OCI-LY3 (cell line): ENCODE results near the gene DTHD1.
A peak's percentile ranks its signal among the peaks of the same experiment; 100 is the strongest.

Source experiments
- H2AFZ ChIP-seq: fragments of 200-600, 300-600 bp; shearing (Covaris generic); 2 replicates; pipeline ENCODE4 v1.6.0; 2014; ENCODE audit warnings: antibody characterized with exemption, low read depth, low read length
- H3K27ac ChIP-seq: fragments of 200-600, 300-600 bp; sonication (generic); 2 replicates; pipeline ENCODE4 v1.5.1; 2014; ENCODE audit warnings: mild to moderate bottlenecking, low read length, moderate library complexity, mixed read lengths
- H3K27me3 ChIP-seq: fragments of 200-600, 300-600 bp; sonication (generic); 2 replicates; pipeline ENCODE4 v1.6.1; 2014; ENCODE audit warnings: low read depth, low read length, mixed read lengths
- H3K36me3 ChIP-seq: fragments of 200-600, 300-600 bp; sonication (generic); replicated peaks from 2 replicates; pipeline ENCODE3; 2014; ENCODE audit warnings: low read depth, low read length, mixed read lengths
- H3K4me1 ChIP-seq: fragments of 300-600, 200-600 bp; sonication (generic); 2 replicates; pipeline ENCODE4 v1.6.1; 2014; ENCODE audit warnings: low read length, mixed read lengths
- H3K4me2 ChIP-seq: fragments of 200-600, 300-600 bp; sonication (generic); 2 replicates; pipeline ENCODE4 v1.6.1; 2014; ENCODE audit warnings: low read length, mixed read lengths
- H3K4me3 ChIP-seq: fragments of 300-600, 200-600 bp; sonication (generic); 2 replicates; pipeline ENCODE4 v1.5.1; 2014; ENCODE audit warnings: antibody characterized with exemption, mild to moderate bottlenecking, low read length, moderate library complexity
- H3K79me2 ChIP-seq: fragments of 300-600, 200-600 bp; shearing (Covaris generic); 2 replicates; pipeline ENCODE4 v1.6.1; 2014; ENCODE audit warnings: mild to moderate bottlenecking, low read length, mixed read lengths
- H3K9ac ChIP-seq: fragments of 300-600, 200-600 bp; shearing (Covaris generic); 2 replicates; pipeline ENCODE4 v1.6.0; 2014; ENCODE audit warnings: mild to moderate bottlenecking, low read length, moderate library complexity
- H3K9me3 ChIP-seq: fragments of 200-600, 300-600 bp; shearing (Covaris generic); 2 replicates; pipeline ENCODE4 v1.6.1; 2014; ENCODE audit warnings: low read length, mixed read lengths; ENCODE audit not compliant: insufficient read depth
- H4K20me1 ChIP-seq: fragments of 200-600, 300-600 bp; sonication (generic); 2 replicates; pipeline ENCODE4 v1.6.1; 2016; ENCODE audit warnings: low read length, mixed read lengths; ENCODE audit not compliant: insufficient read depth
- CTCF ChIP-seq: fragments of 200-600, 300-600 bp; sonication (generic); IDR thresholded peaks from 2 replicates; pipeline ENCODE4 v1.5.1; 2014; ENCODE audit warnings: antibody characterized with exemption, low read length, low read depth
- EZH2phosphoT487 ChIP-seq: fragments of 200-600 bp; shearing (Covaris generic); IDR thresholded peaks from 2 replicates; pipeline ENCODE4 v1.6.1; 2018; ENCODE audit warnings: antibody characterized with exemption, mixed run types, low read depth

The DTHD1 gene

DNA sequence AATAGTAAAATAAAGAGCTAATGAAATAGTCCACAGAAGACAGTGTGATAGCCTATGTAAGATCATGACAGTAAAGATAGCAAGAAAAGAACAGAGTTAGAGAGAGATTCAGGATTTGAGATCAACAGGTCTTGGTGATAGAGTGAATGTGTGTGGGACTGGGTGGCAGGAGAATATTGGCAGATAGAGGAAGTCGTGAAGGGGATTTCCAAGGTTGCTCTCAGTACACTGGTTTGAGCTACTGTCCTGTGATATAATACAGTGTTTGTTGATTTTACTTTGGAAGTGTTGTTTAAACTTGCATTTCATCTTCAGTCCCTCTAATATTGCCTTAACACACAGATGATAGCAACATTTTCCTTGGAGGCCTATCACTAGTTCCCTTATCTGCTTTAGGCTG lies 44.1 kb downstream of the DTHD1 start:
- Histone ChIP-seq H3K9me3 (no peaks in the 10 kb centered on the region), H2AFZ (peak overlapping the region; percentile 69), H3K27me3 (no peaks in the 10 kb centered on the region), H4K20me1 (no peaks in the 10 kb centered on the region), H3K79me2 (no peaks in the 10 kb centered on the region), H3K9ac (peak overlapping the region; percentile 67), H3K4me3 (peak overlapping the region; percentile 35), H3K27ac (peak overlapping the region; percentile 88), H3K36me3 (no peaks in the 10 kb centered on the region), H3K4me1 (peaks cover 84% of the 10 kb centered on the region), H3K4me2 (peak overlapping the region; percentile 78)
- TF ChIP-seq CTCF (no peak), EZH2phosphoT487 (no peak)

DNA sequence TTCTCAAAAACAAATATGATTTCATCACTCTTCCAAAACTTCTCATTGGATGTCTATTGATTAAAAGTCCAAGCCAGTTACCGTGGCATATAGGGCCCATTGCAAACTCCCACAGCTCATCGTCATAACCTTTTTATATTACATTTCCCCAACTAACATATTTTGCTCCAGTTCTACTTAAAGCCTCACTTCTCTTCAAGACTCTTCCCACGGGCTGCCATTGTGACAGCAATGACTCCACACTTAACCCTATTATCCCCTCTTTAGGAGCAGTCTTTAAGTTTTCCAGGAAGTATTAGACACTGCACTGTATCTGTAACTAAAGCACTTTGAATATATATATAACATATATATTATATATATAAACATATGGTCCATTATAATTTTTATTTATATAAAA lies 44.5 kb downstream of the DTHD1 start:
- peak overlapping the region; percentile 69 for H2AFZ ChIP-seq
- peaks cover 84% of the 10 kb centered on the region for H3K4me1 ChIP-seq
- no peaks in the 10 kb centered on the region for H3K36me3 ChIP-seq
- no peaks in the 10 kb centered on the region for H3K9me3 ChIP-seq
- H3K9ac ChIP-seq, result peak overlapping the region; percentile 67
- H3K27me3 ChIP-seq, result no peaks in the 10 kb centered on the region
- H3K4me2 ChIP-seq, result peak overlapping the region; percentile 78
- H3K79me2 ChIP-seq, result no peaks in the 10 kb centered on the region
- no peaks in the 10 kb centered on the region for H4K20me1 ChIP-seq
- TF ChIP-seq CTCF (no peak), EZH2phosphoT487 (no peak)
- peak overlapping the region; percentile 88 for H3K27ac ChIP-seq
- H3K4me3 ChIP-seq, result peak overlapping the region; percentile 35

- Histone ChIP-seq H3K4me1 (peaks cover 84% of the 10 kb centered on the region), H3K9ac (peak overlapping the region; percentile 67), H3K9me3 (no peaks in the 10 kb centered on the region), H2AFZ (peak overlapping the region; percentile 78; the same call in 1 of the 2 replicates), H3K4me2 (peak overlapping the region; percentile 52), H3K36me3 (no peaks in the 10 kb centered on the region), H3K79me2 (no peaks in the 10 kb centered on the region), H3K27me3 (no peaks in the 10 kb centered on the region), H4K20me1 (no peaks in the 10 kb centered on the region), H3K4me3 (no peak overlapping the region), H3K27ac (peak overlapping the region; percentile 88)
- TF ChIP-seq EZH2phosphoT487 (no peak), CTCF (no peak)
Measured at GRCh38 chr4:36326476-36327029, 45.1 kb downstream of the DTHD1 start.

DNA sequence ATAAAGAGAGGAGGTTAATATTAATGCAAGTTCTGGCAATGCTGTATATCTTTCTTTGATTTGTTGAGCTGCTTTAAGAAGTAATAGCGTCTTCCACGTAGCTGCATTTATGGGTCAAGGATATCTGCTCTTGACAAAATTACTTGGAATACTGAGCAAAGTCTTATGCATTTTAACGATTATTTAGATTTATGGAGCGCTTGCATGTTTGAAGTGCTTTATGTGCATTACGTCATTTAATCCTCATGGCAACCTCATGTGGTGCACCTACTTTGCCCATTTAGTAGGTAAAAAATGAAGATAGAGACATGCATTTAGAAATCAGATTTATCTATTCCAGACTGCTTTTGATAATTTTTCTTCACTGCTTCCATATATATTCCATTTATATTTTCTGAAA lies 46.0 kb downstream of the DTHD1 start:
- Histone ChIP-seq H3K27ac (no peak overlapping the region), H3K4me3 (no peak overlapping the region), H3K27me3 (no peaks in the 10 kb centered on the region), H3K9ac (no peak overlapping the region), H3K9me3 (no peaks in the 10 kb centered on the region), H3K36me3 (no peaks in the 10 kb centered on the region), H3K4me1 (peaks cover 84% of the 10 kb centered on the region), H3K79me2 (no peaks in the 10 kb centered on the region), H3K4me2 (no peak overlapping the region), H4K20me1 (no peaks in the 10 kb centered on the region), H2AFZ (no peak overlapping the region)
- TF ChIP-seq EZH2phosphoT487 (no peak), CTCF (no peak)
